Suprapubic skin (tissue), 4 donors: ENCODE measurements around the gene RPS18. TPM values are rescaled to one million over a fixed set of nuclear protein-coding genes. Genes with fewer than 3 reads are reported as not detected.

Experiments used
- DNase-seq, 2 donors: peaks; one replicate each; pipeline ENCODE4 v3.0.0-alpha.2; 2019; ENCODE audit warnings: low spot score in 2 of 2
- H3K27ac ChIP-seq: fragments of 200-600 bp; sonication (generic); one replicate; pipeline ENCODE4 v1.5.1; 2019
- H3K27me3 ChIP-seq: fragments of 200-600 bp; sonication (generic); one replicate; pipeline ENCODE4 v1.5.1; 2019
- H3K36me3 ChIP-seq: fragments of 200-600 bp; sonication (generic); one replicate; pipeline ENCODE4 v1.5.1; 2019
- H3K4me1 ChIP-seq: fragments of 200-600 bp; sonication (generic); one replicate; pipeline ENCODE4 v1.5.1; 2019
- H3K4me3 ChIP-seq: fragments of 200-600 bp; sonication (generic); one replicate; pipeline ENCODE4 v1.5.1; 2019; ENCODE audit warnings: mild to moderate bottlenecking
- H3K9me3 ChIP-seq: fragments of 200-600 bp; sonication (generic); one replicate; pipeline ENCODE4 v1.5.1; 2019
- CTCF ChIP-seq, 2 donors: fragments of 200-600 bp in 1 of 2; fragments of 450-650 bp in 1 of 2; sonication (generic) in 1 of 2; IDR thresholded peaks; one replicate each; pipeline ENCODE4 v1.5.1; 2016 to 2019; ENCODE audit warnings: antibody characterized with exemption in 2 of 2, mild to moderate bottlenecking in 1 of 2, moderate library complexity in 1 of 2
- EP300 ChIP-seq: sonication (generic); formaldehyde crosslinking; IDR thresholded peaks from one replicate; pipeline ENCODE4 v1.6.1; 2017; ENCODE audit warnings: antibody characterized with exemption
- POLR2A ChIP-seq, 2 donors: fragments of 450-650 bp; IDR thresholded peaks; one replicate each; pipeline ENCODE4 v1.6.1; 2017; ENCODE audit warnings: antibody characterized with exemption in 2 of 2, mild to moderate bottlenecking in 2 of 2, moderate library complexity in 2 of 2
- POLR2AphosphoS5 ChIP-seq, 3 donors: sonication (generic); formaldehyde crosslinking; IDR thresholded peaks; one replicate each; pipeline ENCODE4 v1.6.1; 2017; ENCODE audit warnings: antibody characterized with exemption in 3 of 3
- WGBS: methylation state at CpG from one replicate; pipeline ENCODE4 v1.1.5; 2018; 5-methylcytosine and 5-hydroxymethylcytosine counted together
- total RNA-seq, 4 donors: library from RNA; depleted of rRNA; stranded (reverse); fragments of >200 nt; gene quantifications; one replicate each; pipeline ENCODE4 v1.1.0, GENCODE V29; 2016

RPS18 gene
- total RNA-seq, 4 donors from 2014 or later: 2,261 to 4,381 (median 4,042) TPM

DNA sequence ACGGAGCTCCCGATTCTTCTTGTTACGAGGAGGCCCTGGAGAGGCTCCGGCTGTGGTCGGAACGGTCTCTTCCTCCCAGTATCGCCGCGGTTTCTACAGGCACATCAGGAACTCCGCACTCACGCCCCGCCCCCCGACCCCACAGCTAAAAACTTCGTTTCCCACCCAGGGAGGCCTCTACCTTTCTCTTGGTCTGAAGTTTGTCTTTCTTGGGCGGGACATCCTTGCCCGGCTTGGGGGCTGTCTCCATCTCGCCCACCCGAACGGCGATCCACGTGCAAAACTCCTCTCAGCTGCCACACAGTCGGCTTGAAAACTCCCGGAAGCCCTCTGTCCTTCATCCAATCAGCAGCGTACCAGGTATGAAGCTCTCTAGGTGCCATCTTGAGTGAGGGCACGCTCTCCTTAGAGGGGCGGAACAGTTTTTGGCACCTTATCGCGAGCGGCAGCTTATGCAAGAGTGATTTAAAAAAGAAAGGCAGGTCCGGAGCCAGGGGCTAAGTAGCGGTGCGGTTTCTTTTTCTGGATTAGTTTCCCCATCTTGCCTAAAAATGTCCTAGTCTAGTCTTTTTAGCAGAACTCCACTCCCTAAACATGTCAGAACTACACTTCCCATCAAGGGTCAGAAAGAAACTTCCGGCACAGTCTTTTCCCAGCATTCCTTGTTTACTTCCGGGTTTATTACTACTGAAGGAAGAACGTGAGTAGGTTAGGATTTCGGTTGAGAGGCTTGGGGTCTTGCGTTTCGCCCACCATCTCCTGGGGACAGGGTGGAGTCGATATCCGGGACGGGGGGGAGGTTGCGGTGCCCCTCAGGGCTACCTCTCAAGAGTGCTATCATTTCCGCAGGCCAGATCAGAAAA, 17.3 kb downstream of the RPS18 start, which contains the start of the genes PFDN6 and WDR46:
PFDN6 (plus strand) TSS at position 681 of the 863 bp plus-strand sequence. CDS start 256 bp downstream, outside the sequence.
WDR46 (minus strand) TSS at position 319 of the 863 bp plus-strand sequence; CDS start at position 250, 69 bp downstream.
- Histone ChIP-seq H3K27ac (peak within 1 kb of the TSS; percentile 77), H3K4me1 (peaks cover 25% of the 10 kb centered on the region), H3K4me3 (peak within 1 kb of the TSS; percentile 86), H3K9me3 (no peaks in the 10 kb centered on the region), H3K27me3 (no peaks in the 10 kb centered on the region), H3K36me3 (peaks cover 59% of the 10 kb centered on the region)
- TF ChIP-seq CTCF (IDR thresholded peaks at IDR 0.05) (no peak), POLR2AphosphoS5 (IDR thresholded peaks at IDR 0.05) (peak in 2 of 3 donors; percentile 23 to 60), EP300 (no peak)
- WGBS: under 1% methylated on average over 43 of the region's 43 CpGs
- DNase-seq: peak; percentile 87 to 90

DNA sequence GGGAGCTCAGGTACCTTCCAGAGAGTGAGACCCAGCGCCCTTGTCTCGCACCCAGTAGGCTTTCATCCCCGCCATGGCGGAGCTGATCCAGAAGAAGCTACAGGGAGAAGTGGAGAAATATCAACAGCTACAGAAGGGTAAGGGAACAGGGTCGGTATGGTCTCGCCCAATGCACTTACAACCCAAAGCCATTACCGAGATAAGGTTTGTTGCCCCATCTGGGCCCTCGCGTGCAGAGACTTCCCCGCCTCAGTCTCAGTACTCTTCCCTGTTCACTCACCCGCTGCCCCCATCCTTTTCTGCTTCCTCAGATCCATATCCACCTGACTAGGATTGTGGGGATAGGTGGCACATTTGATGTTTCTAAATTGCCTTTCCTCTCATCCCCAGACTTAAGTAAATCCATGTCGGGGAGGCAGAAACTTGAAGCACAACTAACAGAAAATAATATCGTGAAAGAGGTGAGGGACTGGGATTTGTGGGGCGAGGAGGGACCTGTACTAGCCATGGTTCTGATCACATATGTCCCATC, 18.0 kb downstream of the RPS18 start:
- no peak for DNase-seq
- Histone ChIP-seq H3K4me1 (peaks cover 25% of the 10 kb centered on the region), H3K27ac (peak overlapping the region; percentile 77), H3K9me3 (no peaks in the 10 kb centered on the region), H3K36me3 (peaks cover 64% of the 10 kb centered on the region), H3K4me3 (peak overlapping the region; percentile 86), H3K27me3 (no peaks in the 10 kb centered on the region)
- no peak for TF ChIP-seq POLR2A (IDR thresholded peaks at IDR 0.05)
- TF ChIP-seq EP300: no peak
- no peak for TF ChIP-seq CTCF (IDR thresholded peaks at IDR 0.05)
- no peak for TF ChIP-seq POLR2AphosphoS5 (IDR thresholded peaks at IDR 0.05)
- 5% methylated on average over 14 of the region's 14 CpGs for WGBS

- TF ChIP-seq POLR2A (IDR thresholded peaks at IDR 0.05) (no peak), POLR2AphosphoS5 (IDR thresholded peaks at IDR 0.05) (no peak), EP300 (no peak), CTCF (IDR thresholded peaks at IDR 0.05) (no peak)
- Histone ChIP-seq H3K4me3 (peak overlapping the region; percentile 86), H3K9me3 (no peaks in the 10 kb centered on the region), H3K27me3 (no peaks in the 10 kb centered on the region), H3K4me1 (peaks cover 25% of the 10 kb centered on the region), H3K27ac (no peak overlapping the region), H3K36me3 (peaks cover 64% of the 10 kb centered on the region)
- DNase-seq: no peak
- 73% methylated on average over 7 of the region's 7 CpGs for WGBS
These were observed 18.6 kb downstream of the RPS18 start for GRCh38 chr6:33290459-33290858.

DNA sequence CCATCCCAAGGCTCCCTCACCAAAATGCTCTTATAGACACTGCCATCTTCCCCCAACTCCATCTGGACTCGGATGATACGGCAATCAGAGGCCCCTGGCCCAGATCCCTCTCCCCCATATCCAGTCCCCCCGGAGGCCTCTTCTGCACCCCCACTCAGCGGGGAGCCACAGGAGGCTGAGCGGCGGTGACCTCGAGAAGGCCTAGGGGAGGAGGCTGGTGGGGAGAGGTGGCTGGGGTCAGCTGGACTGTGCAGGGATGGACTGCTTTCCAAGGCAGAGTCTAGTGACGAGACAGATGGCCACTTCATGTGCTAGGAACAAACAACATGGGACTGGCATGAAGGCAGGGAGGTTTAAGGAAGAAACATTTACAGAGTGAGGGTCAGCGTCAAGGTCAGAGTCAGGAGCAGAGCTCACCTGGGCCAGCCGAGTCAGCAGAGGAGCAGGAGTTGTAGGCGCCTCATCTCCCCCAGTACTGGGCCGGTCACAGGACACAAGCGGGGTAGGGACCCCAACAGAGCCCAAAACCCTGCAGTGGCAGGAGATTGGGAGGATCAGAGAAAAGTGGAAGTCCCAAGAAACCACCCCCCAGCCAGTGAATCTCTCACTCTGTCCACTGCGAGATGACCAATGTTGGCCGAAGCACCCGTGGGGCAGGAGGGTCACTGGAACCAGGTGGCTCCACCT, 21.3 kb downstream of the RPS18 start:
- no peak for DNase-seq
- Histone ChIP-seq H3K36me3 (peaks cover 53% of the 10 kb centered on the region), H3K27ac (no peak overlapping the region), H3K9me3 (no peaks in the 10 kb centered on the region), H3K27me3 (no peaks in the 10 kb centered on the region), H3K4me1 (peaks cover 39% of the 10 kb centered on the region), H3K4me3 (no peak overlapping the region)
- 84% methylated on average over 16 of the region's 16 CpGs for WGBS
- TF ChIP-seq CTCF (IDR thresholded peaks at IDR 0.05): no peak
